GM23248 (cell line): ENCODE measurements around the gene KLHL12.

Experiments used
- EZH2 ChIP-seq: fragments of 200-600 bp; sonication (generic); IDR thresholded peaks from 2 replicates; pipeline ENCODE4 v1.6.1; 2018; ENCODE audit warnings: antibody characterized with exemption, mild to moderate bottlenecking; ENCODE audit not compliant: insufficient read depth, poor library complexity, severe bottlenecking
- EZH2phosphoT487 ChIP-seq: fragments of 200-600 bp; sonication (generic); IDR thresholded peaks from 2 replicates; pipeline ENCODE4 v1.6.1; 2018; ENCODE audit warnings: antibody characterized with exemption, moderate library complexity, mild to moderate bottlenecking, low read depth; ENCODE audit not compliant: insufficient read depth

- TF ChIP-seq EZH2 (no peak), EZH2phosphoT487 (no peak)
Observed at GRCh38 chr1:202972046-202972445, 45.0 kb upstream of the KLHL12 start.
